ENCODE measurements around the gene PSEN2. TPM values are rescaled to one million over a fixed set of nuclear protein-coding genes. Genes with fewer than 3 reads are reported as not detected.

Gene PSEN2
- total and polyA plus RNA-seq, 2 donors (not counting 3 experiments of a cell fraction or from before 2014, with no cell fraction given) = 12.5 to 19.3 TPM

DNA sequence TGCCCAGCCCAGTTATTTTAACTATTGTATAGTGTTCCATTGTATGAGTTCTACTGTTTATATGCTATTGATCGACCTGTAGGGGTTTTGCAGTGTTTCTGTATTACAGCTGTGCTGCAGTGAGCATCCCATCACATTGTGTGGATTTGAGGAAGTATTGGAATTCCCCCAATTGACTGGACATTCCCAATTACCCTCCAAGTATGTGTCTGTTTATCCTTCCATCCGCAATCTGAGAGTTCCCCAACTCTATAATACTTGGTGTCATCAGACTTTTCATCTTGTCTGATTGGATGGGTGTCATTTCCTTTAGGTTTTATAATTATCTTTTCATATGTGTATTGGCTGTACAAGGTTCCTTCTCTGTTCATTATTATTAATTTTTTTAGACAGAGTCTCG, 27.8 kb downstream of the PSEN2 start:
- Histone ChIP-seq H3K4me2 (ENCODE audit: insufficient read depth, low read length) (no peak overlapping the region), H3K79me2 (ENCODE audit: control insufficient read depth, insufficient read depth, low read length) (no peaks in the 10 kb centered on the region), H3K4me1 (ENCODE audit: control insufficient read depth, extremely low read depth, insufficient read depth, low read length) (no peaks in the 10 kb centered on the region), H2AFZ (ENCODE audit: low read depth, low read length) (no peak overlapping the region), H4K20me1 (replicated peaks; ENCODE audit: control insufficient read depth, extremely low read depth, insufficient read depth, low read length) (no peaks in the 10 kb centered on the region), H3K27ac (ENCODE audit: insufficient read depth, low read depth, low read length) (no peak overlapping the region), H3K9me3 (replicated peaks; ENCODE audit: control insufficient read depth, insufficient read depth, low read length) (no peaks in the 10 kb centered on the region), H3K4me3 (replicated peaks in 1 of 3; ENCODE audit: insufficient read depth in 1 of 3, low read depth in 1 of 3, low read length in 3 of 3) (no peak overlapping the region), H3K27me3 (ENCODE audit: control insufficient read depth in 2 of 2, insufficient read depth in 2 of 2, low read length in 2 of 2) (no peaks in the 10 kb centered on the region), H3K9ac (replicated peaks; ENCODE audit: extremely low read depth, insufficient read depth, low read length) (no peak overlapping the region), H3K9me1 (replicated peaks; ENCODE audit: control insufficient read depth, extremely low read depth, insufficient read depth, low read length) (no peaks in the 10 kb centered on the region), H3K36me3 (ENCODE audit: control insufficient read depth in 2 of 2, extremely low read depth in 1 of 2, insufficient read depth in 2 of 2, low read length in 2 of 2) (peaks cover 0 to 1% of the 10 kb centered on the region in 2 experiments)
- dilution Hi-C loops (cut with MboI; ENCODE audit: extremely low pct_ligation_motif_present, low sequenced_read_pairs) = no loop called here
- DNase-seq (ENCODE audit: low read depth, low spot score) (no peak), FAIRE-seq (no peak)
- TF ChIP-seq MYC (IDR thresholded peaks at IDR 0.05; ENCODE audit: low read depth, low read length) = no peak
- TF ChIP-seq, protein P1, sequence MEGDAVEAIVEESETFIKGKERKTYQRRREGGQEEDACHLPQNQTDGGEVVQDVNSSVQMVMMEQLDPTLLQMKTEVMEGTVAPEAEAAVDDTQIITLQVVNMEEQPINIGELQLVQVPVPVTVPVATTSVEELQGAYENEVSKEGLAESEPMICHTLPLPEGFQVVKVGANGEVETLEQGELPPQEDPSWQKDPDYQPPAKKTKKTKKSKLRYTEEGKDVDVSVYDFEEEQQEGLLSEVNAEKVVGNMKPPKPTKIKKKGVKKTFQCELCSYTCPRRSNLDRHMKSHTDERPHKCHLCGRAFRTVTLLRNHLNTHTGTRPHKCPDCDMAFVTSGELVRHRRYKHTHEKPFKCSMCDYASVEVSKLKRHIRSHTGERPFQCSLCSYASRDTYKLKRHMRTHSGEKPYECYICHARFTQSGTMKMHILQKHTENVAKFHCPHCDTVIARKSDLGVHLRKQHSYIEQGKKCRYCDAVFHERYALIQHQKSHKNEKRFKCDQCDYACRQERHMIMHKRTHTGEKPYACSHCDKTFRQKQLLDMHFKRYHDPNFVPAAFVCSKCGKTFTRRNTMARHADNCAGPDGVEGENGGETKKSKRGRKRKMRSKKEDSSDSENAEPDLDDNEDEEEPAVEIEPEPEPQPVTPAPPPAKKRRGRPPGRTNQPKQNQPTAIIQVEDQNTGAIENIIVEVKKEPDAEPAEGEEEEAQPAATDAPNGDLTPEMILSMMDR (IDR thresholded peaks at IDR 0.05; ENCODE audit: extremely low read depth in 1 of 2, insufficient read depth in 1 of 2, low read depth in 1 of 2, low read length in 2 of 2) = no peak
- TF ChIP-seq POLR2A (IDR thresholded peaks at IDR 0.05; ENCODE audit: low read depth, low read length) = no peak
- no peak for TF ChIP-seq POLR2AphosphoS5 (IDR thresholded peaks at IDR 0.05; ENCODE audit: insufficient read depth, low read depth, low read length)
- no peak for TF ChIP-seq JUN (IDR thresholded peaks at IDR 0.05; ENCODE audit: borderline replicate concordance, insufficient read depth, insufficient read length, low read depth)
- no peak for TF ChIP-seq GATA2 (IDR thresholded peaks at IDR 0.05; ENCODE audit: insufficient read depth, insufficient read length, low read depth, low read length)
- no peak for TF ChIP-seq EZH2 (IDR thresholded peaks at IDR 0.05; ENCODE audit: borderline replicate concordance, low read depth, low read length, severe bottlenecking)
- no peak for TF ChIP-seq FOS (IDR thresholded peaks at IDR 0.05; ENCODE audit: borderline replicate concordance, insufficient read depth, low read length)
- TF ChIP-seq, protein P2, sequence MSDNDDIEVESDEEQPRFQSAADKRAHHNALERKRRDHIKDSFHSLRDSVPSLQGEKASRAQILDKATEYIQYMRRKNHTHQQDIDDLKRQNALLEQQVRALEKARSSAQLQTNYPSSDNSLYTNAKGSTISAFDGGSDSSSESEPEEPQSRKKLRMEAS (IDR thresholded peaks at IDR 0.05; ENCODE audit: insufficient read depth, insufficient read length) = no peak
- intact Hi-C loops (cut with micrococcal nuclease) = no loop called here
- CTCF ChIA-PET = interaction anchor here (0.5 kb wide), 1 partner anchor 549 kb away, joined by 3 read pairs; no protein-coding TSS in a partner anchor
- no TSS peak for BruUV-seq (replicated peaks)
- POLR2A ChIA-PET = no interaction called here
